ENCODE data around the gene NME3.

NME3 gene

DNA sequence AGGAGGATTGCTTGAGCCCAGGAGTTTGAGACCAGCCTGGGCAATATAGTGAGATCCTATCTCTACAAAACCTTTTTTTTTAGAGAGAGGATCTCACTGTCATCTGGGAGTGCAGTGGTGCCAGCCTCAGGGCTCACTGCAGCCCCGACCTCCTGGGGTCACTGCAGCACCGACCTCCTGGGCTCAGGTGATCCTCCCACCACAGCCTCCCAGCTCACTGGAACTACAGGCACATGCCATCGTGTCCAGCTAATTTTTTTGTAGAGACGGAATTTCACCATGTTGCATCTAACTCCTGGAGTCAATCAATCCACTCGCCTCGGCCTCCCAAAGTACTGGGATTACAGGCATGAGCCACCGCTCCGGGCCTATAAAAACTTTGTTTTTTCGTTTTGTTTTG, 50.0 kb downstream of the NME3 start:
- no peak for DNase-seq
